ENCODE measurements around the gene CLRN1.

Gene CLRN1

GRCh38 chr3:150984066-150984465, 11.5 kb upstream of the CLRN1 start:
- no peak for DNase-seq
- in situ Hi-C loops (cut with MboI; ENCODE audit: low pct_unique_long_range_greater_than_20kb, low sequenced_read_pairs), result no loop called here

GRCh38 chr3:150978566-150979148, 6.1 kb upstream of the CLRN1 start:
- DNase-seq, result no peak
- in situ Hi-C loops (cut with MboI; ENCODE audit: low pct_unique_long_range_greater_than_20kb, low sequenced_read_pairs), result no loop called here

GRCh38 chr3:150975992-150976368, 3.5 kb upstream of the CLRN1 start:
- in situ Hi-C loops (cut with MboI; ENCODE audit: low pct_unique_long_range_greater_than_20kb, low sequenced_read_pairs), result no loop called here
- no peak for DNase-seq

- in situ Hi-C loops (cut with MboI; ENCODE audit: low pct_unique_long_range_greater_than_20kb, low sequenced_read_pairs), result no loop called here
- no peak for DNase-seq
Measured at GRCh38 chr3:150975086-150975991, 2.8 kb upstream of the CLRN1 start.

GRCh38 chr3:150970665-150971324, 1.7 kb downstream of the CLRN1 start:
- DNase-seq, result no peak
- in situ Hi-C loops (cut with MboI; ENCODE audit: low pct_unique_long_range_greater_than_20kb, low sequenced_read_pairs), result no loop called here

- in situ Hi-C loops (cut with MboI; ENCODE audit: low pct_unique_long_range_greater_than_20kb, low sequenced_read_pairs), result no loop called here
Measured at GRCh38 chr3:150968341-150969035, 4.0 kb downstream of the CLRN1 start.

GRCh38 chr3:150965436-150965835, 7.1 kb downstream of the CLRN1 start:
- in situ Hi-C loops (cut with MboI; ENCODE audit: low pct_unique_long_range_greater_than_20kb, low sequenced_read_pairs), result no loop called here
- DNase-seq, result no peak

More at GRCh38 chr3:150968341-150969035, 4.0 kb downstream of the CLRN1 start:
- no peak for DNase-seq

- DNase-seq, result no peak
- in situ Hi-C loops (cut with MboI; ENCODE audit: low pct_unique_long_range_greater_than_20kb, low sequenced_read_pairs), result no loop called here
Measured at GRCh38 chr3:150961949-150962348, 10.6 kb downstream of the CLRN1 start.

GRCh38 chr3:150960708-150961684, 11.5 kb downstream of the CLRN1 start:
- no peak for DNase-seq
- in situ Hi-C loops (cut with MboI; ENCODE audit: low pct_unique_long_range_greater_than_20kb, low sequenced_read_pairs), result no loop called here

- in situ Hi-C loops (cut with MboI; ENCODE audit: low pct_unique_long_range_greater_than_20kb, low sequenced_read_pairs), result no loop called here
- DNase-seq, result no peak
Measured at GRCh38 chr3:150958683-150959082, 13.8 kb downstream of the CLRN1 start.

- in situ Hi-C loops (cut with MboI; ENCODE audit: low pct_unique_long_range_greater_than_20kb, low sequenced_read_pairs), result no loop called here
- no peak for DNase-seq
Measured at GRCh38 chr3:150956376-150956775, 16.2 kb downstream of the CLRN1 start.

- DNase-seq, result no peak
- in situ Hi-C loops (cut with MboI; ENCODE audit: low pct_unique_long_range_greater_than_20kb, low sequenced_read_pairs), result no loop called here
Measured at GRCh38 chr3:150951923-150952322, 20.6 kb downstream of the CLRN1 start.

- in situ Hi-C loops (cut with MboI; ENCODE audit: low pct_unique_long_range_greater_than_20kb, low sequenced_read_pairs), result no loop called here
- DNase-seq, result no peak
Measured at GRCh38 chr3:150945226-150946032, 27.1 kb downstream of the CLRN1 start.

- no peak for DNase-seq
- in situ Hi-C loops (cut with MboI; ENCODE audit: low pct_unique_long_range_greater_than_20kb, low sequenced_read_pairs), result no loop called here
Measured at GRCh38 chr3:150942221-150942620, 30.3 kb downstream of the CLRN1 start.

GRCh38 chr3:150936693-150937092, 35.8 kb downstream of the CLRN1 start:
- in situ Hi-C loops (cut with MboI; ENCODE audit: low pct_unique_long_range_greater_than_20kb, low sequenced_read_pairs), result no loop called here
- DNase-seq, result no peak

- in situ Hi-C loops (cut with MboI; ENCODE audit: low pct_unique_long_range_greater_than_20kb, low sequenced_read_pairs), result no loop called here
- DNase-seq, result no peak
Measured at GRCh38 chr3:150933473-150933995, 39.0 kb downstream of the CLRN1 start.

GRCh38 chr3:150931745-150932144, 40.8 kb downstream of the CLRN1 start:
- no peak for DNase-seq
- in situ Hi-C loops (cut with MboI; ENCODE audit: low pct_unique_long_range_greater_than_20kb, low sequenced_read_pairs), result no loop called here

- DNase-seq, result no peak
- in situ Hi-C loops (cut with MboI; ENCODE audit: low pct_unique_long_range_greater_than_20kb, low sequenced_read_pairs), result no loop called here
Measured at GRCh38 chr3:150930839-150931238, 41.7 kb downstream of the CLRN1 start.

Data from KBM-7 (cell line).